Spleen (tissue), 7 donors: ENCODE data around the gene NRXN3.

Source experiments
- POLR2A ChIP-seq, 3 donors: fragments of 450-650 bp; IDR thresholded peaks; one replicate each; pipeline ENCODE4 v1.5.1; 2017; ENCODE audit warnings: antibody characterized with exemption in 3 of 3, mild to moderate bottlenecking in 1 of 3
- POLR2AphosphoS5 ChIP-seq, 3 donors: sonication (generic); formaldehyde crosslinking; IDR thresholded peaks; one replicate each; pipeline ENCODE4 v1.5.1; 2017; ENCODE audit warnings: antibody characterized with exemption in 3 of 3
- TF ChIP-seq, protein P1 (sequence below), 11 experiments: fragments of 200-600 bp in 7 of 11; fragments of 450-650 bp in 4 of 11; sonication (generic) in 4 of 11; IDR thresholded peaks in 8 of 11; conservative IDR thresholded peaks in 3 of 11; 1 replicate in 7 of 11; 2 replicates in 4 of 11; pipeline versions ENCODE4 v1.4.0 to v1.8.0; 2016 to 2021; ENCODE audit warnings: antibody characterized with exemption in 11 of 11, inconsistent platforms in 4 of 11, mild to moderate bottlenecking in 1 of 11
- donor health status: DM: no; HTN: no; CAD: no; lungs with moderate emphysema.
- donor health status: DM: no; HTN: no; CAD: no.
- donor health status: DM: no; HTN: no; CAD: no.

DNA sequence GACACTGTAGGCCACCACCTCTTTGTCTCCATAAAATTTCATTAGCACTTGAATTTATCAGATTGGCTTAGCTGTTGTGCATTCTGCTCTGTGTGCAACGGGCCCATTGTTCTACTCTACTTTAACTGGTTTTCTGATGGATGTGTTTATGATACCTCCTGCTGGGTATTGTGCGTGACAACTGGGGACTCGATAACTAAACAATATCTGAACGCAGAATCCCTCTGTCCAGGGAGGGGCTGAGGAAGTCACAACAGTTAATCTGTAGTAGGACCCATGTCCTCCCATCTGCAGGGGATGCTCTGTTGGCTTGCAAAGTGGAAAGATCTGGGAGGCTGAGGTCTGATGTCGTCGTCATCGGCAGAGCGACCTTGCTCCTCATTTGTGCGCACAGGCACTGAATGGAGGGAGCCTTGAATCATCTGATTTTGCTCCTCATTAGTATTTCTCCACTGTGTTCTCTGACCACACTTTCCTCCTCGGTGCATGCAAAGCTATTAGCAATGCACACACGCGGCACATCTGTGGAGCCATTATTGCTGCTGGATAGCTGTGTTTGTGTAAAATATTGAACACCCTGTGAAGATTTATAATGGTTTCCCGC is 422.5 kb downstream of the NRXN3 start:
- TF ChIP-seq, protein P1, sequence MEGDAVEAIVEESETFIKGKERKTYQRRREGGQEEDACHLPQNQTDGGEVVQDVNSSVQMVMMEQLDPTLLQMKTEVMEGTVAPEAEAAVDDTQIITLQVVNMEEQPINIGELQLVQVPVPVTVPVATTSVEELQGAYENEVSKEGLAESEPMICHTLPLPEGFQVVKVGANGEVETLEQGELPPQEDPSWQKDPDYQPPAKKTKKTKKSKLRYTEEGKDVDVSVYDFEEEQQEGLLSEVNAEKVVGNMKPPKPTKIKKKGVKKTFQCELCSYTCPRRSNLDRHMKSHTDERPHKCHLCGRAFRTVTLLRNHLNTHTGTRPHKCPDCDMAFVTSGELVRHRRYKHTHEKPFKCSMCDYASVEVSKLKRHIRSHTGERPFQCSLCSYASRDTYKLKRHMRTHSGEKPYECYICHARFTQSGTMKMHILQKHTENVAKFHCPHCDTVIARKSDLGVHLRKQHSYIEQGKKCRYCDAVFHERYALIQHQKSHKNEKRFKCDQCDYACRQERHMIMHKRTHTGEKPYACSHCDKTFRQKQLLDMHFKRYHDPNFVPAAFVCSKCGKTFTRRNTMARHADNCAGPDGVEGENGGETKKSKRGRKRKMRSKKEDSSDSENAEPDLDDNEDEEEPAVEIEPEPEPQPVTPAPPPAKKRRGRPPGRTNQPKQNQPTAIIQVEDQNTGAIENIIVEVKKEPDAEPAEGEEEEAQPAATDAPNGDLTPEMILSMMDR (IDR thresholded peaks at IDR 0.05 in 8 of 11, conservative IDR thresholded peaks at IDR 0.05 in 3 of 11), result no peak
- TF ChIP-seq POLR2A (IDR thresholded peaks at IDR 0.05) (no peak), POLR2AphosphoS5 (IDR thresholded peaks at IDR 0.05) (no peak)
